H1 (cell line): ENCODE measurements around the gene PRR19. TPM values are rescaled to one million over a fixed set of nuclear protein-coding genes. Genes with fewer than 3 reads are reported as not detected.
A peak's percentile ranks its signal among the peaks of the same experiment; 100 is the strongest.

Experiments used
- CTCF ChIA-PET: fragments of 300-600 bp; sonication (Branson Sonifier 250); formaldehyde crosslinking; loops from one replicate; lab custom pipeline; 2021; ENCODE audit not compliant: partially characterized antibody; lab: Charles Lee
- POLR2A ChIA-PET: fragments of 300-600 bp; sonication (Branson Sonifier 250); formaldehyde crosslinking; loops from one replicate; lab custom pipeline; 2021; ENCODE audit warnings: inconsistent platforms; ENCODE audit not compliant: partially characterized antibody; lab: Charles Lee
- DNase-seq, 2 experiments: peaks; one replicate each; pipeline versions ENCODE4 v3.0.0 to v3.0.0-alpha.2; 2010 to 2022; ENCODE audit warnings: low spot score in 2 of 2, low read depth in 1 of 2, mixed read lengths in 1 of 2
- FAIRE-seq: peaks from 2 replicates; lab custom pipeline; 2011; peaks lifted over from hg19 to GRCh38; lab: Jason Lieb, UNC
- H2AFZ ChIP-seq: 2 replicates; pipeline ENCODE4 v1.8.1; 2012; ENCODE audit warnings: low read length, inconsistent platforms
- H2AK5ac ChIP-seq: 2 replicates; pipeline ENCODE4 v1.6.1; 2013; ENCODE audit warnings: low read depth, low read length
- H2BK120ac ChIP-seq: replicated peaks from 2 replicates; pipeline ENCODE3; 2013; ENCODE audit warnings: low read depth, low read length, inconsistent platforms
- H2BK12ac ChIP-seq: 2 replicates; pipeline ENCODE4 v1.6.1; 2013; ENCODE audit warnings: low read depth, low read length
- H2BK15ac ChIP-seq: 2 replicates; pipeline ENCODE4 v1.6.1; 2013; ENCODE audit warnings: low read length
- H2BK20ac ChIP-seq: 2 replicates; pipeline ENCODE4 v1.6.1; 2013; ENCODE audit warnings: low read length
- H2BK5ac ChIP-seq: 2 replicates; pipeline ENCODE4 v1.6.1; 2013; ENCODE audit warnings: low read depth, low read length
- H3K14ac ChIP-seq: 2 replicates; pipeline ENCODE4 v1.6.1; 2013; ENCODE audit warnings: inconsistent platforms; ENCODE audit not compliant: insufficient read length
- H3K18ac ChIP-seq: 2 replicates; pipeline ENCODE4 v1.6.1; 2013; ENCODE audit warnings: low read length; ENCODE audit errors: extremely low read depth
- H3K23ac ChIP-seq: 2 replicates; pipeline ENCODE4 v1.6.1; 2013; ENCODE audit warnings: inconsistent platforms; ENCODE audit not compliant: insufficient read length
- H3K23me2 ChIP-seq: 2 replicates; pipeline ENCODE4 v1.6.1; 2013; ENCODE audit warnings: low read depth, low read length
- H3K27ac ChIP-seq: 2 replicates; pipeline ENCODE4 v1.6.1; 2011; ENCODE audit warnings: low read depth, low read length, inconsistent platforms
- H3K27me3 ChIP-seq, 4 experiments: replicated peaks in 1 of 4; 1 replicate in 1 of 4; 2 replicates in 3 of 4; pipeline versions ENCODE4 v1.6.1 to v1.8.1; 2011 to 2013; ENCODE audit warnings: low read length in 3 of 4, mild to moderate bottlenecking in 3 of 4, inconsistent platforms in 2 of 4, mixed read lengths in 2 of 4, moderate library complexity in 1 of 4; ENCODE audit not compliant: control insufficient read depth in 3 of 4, insufficient read depth in 3 of 4; ENCODE audit errors: extremely low read depth in 1 of 4
- H3K36me3 ChIP-seq, 4 experiments: 2 replicates each; pipeline versions ENCODE4 v1.6.1 to v1.8.1; 2011 to 2013; ENCODE audit warnings: mild to moderate bottlenecking in 4 of 4, low read length in 3 of 4, moderate library complexity in 2 of 4, control low read depth in 1 of 4, inconsistent platforms in 1 of 4; ENCODE audit not compliant: insufficient read depth in 4 of 4, control insufficient read depth in 2 of 4
- H3K4ac ChIP-seq: replicated peaks from 2 replicates; pipeline ENCODE3; 2013; ENCODE audit warnings: low read length, low read depth, mixed read lengths, inconsistent platforms; ENCODE audit not compliant: insufficient read length
- H3K4me1 ChIP-seq, 4 experiments: replicated peaks in 1 of 4; 1 replicate in 1 of 4; 2 replicates in 3 of 4; pipeline versions ENCODE4 v1.6.1 to v1.8.1; 2011 to 2013; ENCODE audit warnings: low read length in 3 of 4, inconsistent platforms in 2 of 4, mixed read lengths in 1 of 4; ENCODE audit not compliant: insufficient read depth in 4 of 4, control insufficient read depth in 3 of 4
- H3K4me2 ChIP-seq, 2 experiments: 2 replicates each; pipeline versions ENCODE4 v1.6.1 to v1.8.1; 2011 to 2013; ENCODE audit warnings: low read depth in 2 of 2, low read length in 2 of 2, control low read depth in 1 of 2, inconsistent platforms in 1 of 2, mild to moderate bottlenecking in 1 of 2; ENCODE audit not compliant: insufficient read depth in 1 of 2
- H3K4me3 ChIP-seq, 4 experiments: fragments of 200-600, 300-600 bp in 1 of 4; sonication (generic), shearing (Covaris generic), sonication (Bioruptor Twin) in 1 of 4; 2 replicates each; pipeline versions ENCODE4 v1.5.1 to v1.8.1; 2011 to 2016; ENCODE audit warnings: low read length in 4 of 4, low read depth in 3 of 4, control low read depth in 2 of 4, inconsistent platforms in 2 of 4, mild to moderate bottlenecking in 2 of 4, mixed read lengths in 1 of 4, moderate library complexity in 1 of 4; ENCODE audit not compliant: insufficient read depth in 2 of 4; ENCODE audit errors: extremely low read depth in 1 of 4
- H3K56ac ChIP-seq: replicated peaks from 2 replicates; pipeline ENCODE3; 2013; ENCODE audit warnings: low read depth, mild to moderate bottlenecking, mixed read lengths, low read length, inconsistent platforms; ENCODE audit not compliant: insufficient read length
- H3K79me1 ChIP-seq: 2 replicates; pipeline ENCODE4 v1.6.1; 2013; ENCODE audit warnings: low read depth, low read length, control low read depth
- H3K79me2 ChIP-seq, 2 experiments: 2 replicates each; pipeline versions ENCODE4 v1.6.1 to v1.8.1; 2012 to 2013; ENCODE audit warnings: low read length in 2 of 2, mild to moderate bottlenecking in 2 of 2, inconsistent platforms in 1 of 2; ENCODE audit not compliant: insufficient read depth in 2 of 2, control insufficient read depth in 1 of 2
- H3K9ac ChIP-seq, 4 experiments: replicated peaks in 1 of 4; 1 replicate in 1 of 4; 2 replicates in 3 of 4; pipeline versions ENCODE4 v1.6.1 to v1.8.1; 2011 to 2013; ENCODE audit warnings: low read depth in 3 of 4, low read length in 3 of 4, control low read depth in 2 of 4, mild to moderate bottlenecking in 2 of 4, moderate library complexity in 2 of 4, inconsistent platforms in 1 of 4; ENCODE audit errors: extremely low read depth in 1 of 4
- H3K9me3 ChIP-seq, 2 experiments: 2 replicates each; pipeline versions ENCODE4 v1.6.1 to v1.8.1; 2012 to 2013; ENCODE audit warnings: mild to moderate bottlenecking in 2 of 2, moderate library complexity in 2 of 2, control low read depth in 1 of 2, inconsistent platforms in 1 of 2, low read depth in 1 of 2, low read length in 1 of 2, mixed read lengths in 1 of 2; ENCODE audit not compliant: insufficient read depth in 2 of 2
- H4K20me1 ChIP-seq, 2 experiments: replicated peaks in 1 of 2; 2 replicates each; pipeline versions ENCODE3 to v1.8.1; 2011 to 2013; ENCODE audit warnings: inconsistent platforms in 2 of 2, low read length in 2 of 2, mild to moderate bottlenecking in 1 of 2; ENCODE audit not compliant: insufficient read depth in 2 of 2, control insufficient read depth in 1 of 2
- H4K5ac ChIP-seq: 2 replicates; pipeline ENCODE4 v1.6.1; 2013; ENCODE audit warnings: low read length, low read depth, mixed read lengths, inconsistent platforms; ENCODE audit not compliant: insufficient read length
- H4K8ac ChIP-seq: 2 replicates; pipeline ENCODE4 v1.8.0; 2013; ENCODE audit warnings: mild to moderate bottlenecking, moderate library complexity, low read length, inconsistent platforms; ENCODE audit not compliant: insufficient read depth; ENCODE audit errors: extremely low read depth
- H4K91ac ChIP-seq: replicated peaks from 2 replicates; pipeline ENCODE3; 2013; ENCODE audit warnings: low read length, mixed read lengths, inconsistent platforms; ENCODE audit not compliant: insufficient read length
- CBX8 ChIP-seq: fragments of 300-800, 300-1000 bp; sonication (generic); IDR thresholded peaks from 2 replicates; pipeline ENCODE4 v1.7.1; 2016; ENCODE audit warnings: low read depth, low read length, borderline replicate concordance
- FOSL1 ChIP-seq: IDR thresholded peaks from 2 replicates; pipeline ENCODE4 v1.6.1; 2011; ENCODE audit warnings: mild to moderate bottlenecking, low read depth, low read length, moderate library complexity; ENCODE audit not compliant: insufficient read depth
- GTF2F1 ChIP-seq: IDR thresholded peaks from 2 replicates; pipeline ENCODE4 v1.6.1; 2012; ENCODE audit warnings: low read depth, low read length, improper control_type of control experiment, borderline replicate concordance
- SIRT6 ChIP-seq: IDR thresholded peaks from one replicate; pipeline ENCODE4 v1.7.1; 2012; ENCODE audit warnings: low read length, inconsistent platforms
- SRF ChIP-seq: IDR thresholded peaks from 2 replicates; pipeline ENCODE4 v1.6.1; 2011; ENCODE audit warnings: mild to moderate bottlenecking, low read depth, low read length, moderate library complexity
- TBP ChIP-seq: IDR thresholded peaks from 2 replicates; pipeline ENCODE4 v1.6.1; 2011; ENCODE audit warnings: low read depth, low read length, improper control_type of control experiment
- YY1 ChIP-seq: IDR thresholded peaks from 2 replicates; pipeline ENCODE4 v1.6.1; 2011; ENCODE audit warnings: low read depth, mild to moderate bottlenecking, low read length
- WGBS, 2 experiments: shearing (Covaris generic) in 1 of 2; methylation state at CpG; one replicate each; pipeline versions ENCODE4 v1.1.6 to v1.1.7; 2013 to 2015; ENCODE audit warnings: low lambda C conversion rate in 2 of 2, mixed read lengths in 2 of 2, inconsistent platforms in 1 of 2, low coverage in 1 of 2, missing lambda C conversion rate in 1 of 2; ENCODE audit not compliant: insufficient replicate concordance in 2 of 2, insufficient coverage in 1 of 2, insufficient read length in 1 of 2; ENCODE audit errors: extremely low coverage in 1 of 2, missing lambda C conversion rate in 1 of 2; 5-methylcytosine and 5-hydroxymethylcytosine counted together
- polyA plus RNA-seq, 7 experiments: library from polyadenylated mRNA; depleted of rRNA in 3 of 7; stranded (reverse) in 5 of 7; unstranded in 2 of 7; fragments of >200 nt in 5 of 7; fragments of 200-250 nt in 2 of 7; gene quantifications; 1 replicate in 5 of 7; 2 replicates in 1 of 7; 4 replicates in 1 of 7; pipeline versions ENCODE4 v1.2.1 to v1.2.3, GENCODE V29; 2011 to 2013; ENCODE audit warnings: missing spikeins in 2 of 7, mixed read lengths in 2 of 7
- total RNA-seq: library from RNA; stranded (reverse); fragmentation: NEBNext Ultra II Directional; extraction: Animal tissue kit (Norgen Biotek cat#: 25700); gene quantifications from 2 replicates; pipeline ENCODE4 v1.2.1, GENCODE V29; 2021

PRR19 gene
- total and polyA plus RNA-seq, 2 of the 8 experiments (the other 6 are each of a cell fraction or from before 2014, with no cell fraction given) = 7.2 to 7.5 TPM

DNA sequence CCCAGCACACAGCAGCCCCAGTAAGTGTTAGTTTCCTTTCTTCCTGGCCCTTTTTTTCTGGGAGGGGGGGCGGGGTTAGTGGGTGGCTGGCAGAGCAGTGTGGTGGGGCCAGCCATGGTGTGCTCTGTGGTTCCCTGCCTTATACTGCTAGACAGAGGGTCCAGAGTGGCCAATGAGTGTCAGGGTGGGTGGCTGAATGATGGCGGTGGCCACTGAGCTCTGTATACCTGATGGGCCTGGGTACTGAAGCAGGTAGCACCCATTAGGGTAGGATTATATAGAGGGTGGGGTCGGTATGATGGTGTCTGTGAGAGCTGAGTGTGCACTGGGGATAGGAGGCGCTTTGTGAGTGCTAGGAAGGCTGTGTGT lies 19.1 kb upstream of the PRR19 start:
- H3K27ac ChIP-seq = no peak overlapping the region
- H3K14ac ChIP-seq = no peak overlapping the region
- H2AK5ac ChIP-seq = peak overlapping the region; percentile 93; the same call in 1 of the 2 replicates
- FAIRE-seq = no peak
- H2BK15ac ChIP-seq = peak overlapping the region; percentile 100
- ChIA-PET POLR2A (interaction anchor here (1.0 to 6.5 kb wide), 10 partner anchors 9 to 206 kb away, joined by 3 to 68 read pairs (median 8); partner anchors contain the start of genes CIC, ERF, PAFAH1B3 and PRR19), CTCF (interaction anchor here (0.9 to 7.4 kb wide), 7 partner anchors 8 to 174 kb away, joined by 3 to 260 read pairs (median 4); partner anchors contain the start of gene GSK3A)
- H3K27me3 ChIP-seq = no peaks in the 10 kb centered on the region
- no peak overlapping the region for H2AFZ ChIP-seq
- no peak overlapping the region for H4K8ac ChIP-seq
- no peak overlapping the region for H3K9ac ChIP-seq
- WGBS, 2 experiments = 62% methylated on average over 3 of the region's 4 CpGs; no CpG with 5 or more reads in 1 of the 2 experiments
- H3K9me3 ChIP-seq = no peaks in the 10 kb centered on the region
- H3K4me3 ChIP-seq = peak overlapping the region in 2 of 4 experiments; percentile 47 to 57; a peak in 4 of 8 replicates
- H4K5ac ChIP-seq = no peak overlapping the region
- H3K4ac ChIP-seq = peak overlapping the region; percentile 88
- peaks cover 30% of the 10 kb centered on the region for H3K23me2 ChIP-seq
- H3K56ac ChIP-seq = no peak overlapping the region
- H3K4me1 ChIP-seq = peaks cover 9 to 45% (median 29%) of the 10 kb centered on the region in 4 experiments
- H2BK5ac ChIP-seq = peak overlapping the region; percentile 98; the same call in 1 of the 2 replicates
- H2BK20ac ChIP-seq = peak overlapping the region; percentile 92
- H3K23ac ChIP-seq = no peak overlapping the region
- peaks cover 3 to 17% of the 10 kb centered on the region in 2 experiments for H4K20me1 ChIP-seq
- peak overlapping the region; percentile 93 for H4K91ac ChIP-seq
- no peak for DNase-seq
- no peak overlapping the region for H2BK120ac ChIP-seq
- peak overlapping the region; percentile 65 for H3K18ac ChIP-seq
- peak overlapping the region; percentile 80 to 96 for H3K4me2 ChIP-seq
- peaks cover 21% of the 10 kb centered on the region for H3K79me1 ChIP-seq
- peaks cover 3 to 11% (median 8%) of the 10 kb centered on the region in 4 experiments; a peak in 6 of 8 replicates for H3K36me3 ChIP-seq
- peaks cover 0 to 22% of the 10 kb centered on the region in 2 experiments; a peak in 2 of 4 replicates for H3K79me2 ChIP-seq
- peak overlapping the region; percentile 98 for H2BK12ac ChIP-seq
- no peak for TF ChIP-seq SIRT6
- no peak for TF ChIP-seq CBX8
- TF ChIP-seq YY1 = no peak
- TF ChIP-seq FOSL1 = no peak
- TF ChIP-seq SRF = no peak
- no peak for TF ChIP-seq TBP
- no peak for TF ChIP-seq GTF2F1
